Right lung (tissue), 5 donors: ENCODE measurements around the gene LAMC1. TPM values are rescaled to one million over a fixed set of nuclear protein-coding genes. Genes with fewer than 3 reads are reported as not detected.
"Not testable (repeated sequence)": the region's sequence is repeated elsewhere in the genome, so short reads cannot be mapped to it uniquely, and the experiment has no call there.

ENCODE experiments used
- DNase-seq, 2 donors: peaks; one replicate each; pipeline ENCODE4 v3.0.0-alpha.2; 2013
- polyA plus RNA-seq, 5 donors: library from polyadenylated mRNA; unstranded; fragments of 120-200 nt; gene quantifications; one replicate each; pipeline versions ENCODE4 v1.2.1 to v1.2.3, GENCODE V29; 2013; ENCODE audit warnings: inconsistent platforms in 1 of 5, low replicate concordance in 1 of 5; ENCODE audit not compliant: insufficient read length in 5 of 5, insufficient read depth in 1 of 5

LAMC1 gene
- polyA plus RNA-seq, 5 donors: 228 to 378 (median 319) TPM

DNA sequence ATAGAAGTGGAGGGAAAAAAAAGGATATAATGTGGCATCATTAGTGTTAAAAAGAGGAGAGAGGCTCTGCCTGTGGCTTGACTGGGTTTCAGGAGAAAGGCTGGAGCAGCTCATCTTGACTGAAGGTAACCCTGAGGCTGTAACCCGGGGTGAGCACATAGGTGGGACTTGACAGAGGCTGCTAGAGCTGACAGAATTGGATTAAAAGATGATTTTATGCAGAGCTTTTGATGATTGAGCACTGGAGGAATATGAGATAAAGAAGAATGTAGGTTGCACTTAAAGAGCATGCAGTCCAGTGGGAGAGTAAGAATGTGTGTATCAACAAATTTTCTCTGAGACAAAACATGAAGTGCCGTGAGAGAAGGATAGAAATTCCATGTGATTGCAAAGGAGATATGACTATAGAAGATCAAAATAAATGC, 17.3 kb downstream of the LAMC1 start:
- DNase-seq: no peak

DNA sequence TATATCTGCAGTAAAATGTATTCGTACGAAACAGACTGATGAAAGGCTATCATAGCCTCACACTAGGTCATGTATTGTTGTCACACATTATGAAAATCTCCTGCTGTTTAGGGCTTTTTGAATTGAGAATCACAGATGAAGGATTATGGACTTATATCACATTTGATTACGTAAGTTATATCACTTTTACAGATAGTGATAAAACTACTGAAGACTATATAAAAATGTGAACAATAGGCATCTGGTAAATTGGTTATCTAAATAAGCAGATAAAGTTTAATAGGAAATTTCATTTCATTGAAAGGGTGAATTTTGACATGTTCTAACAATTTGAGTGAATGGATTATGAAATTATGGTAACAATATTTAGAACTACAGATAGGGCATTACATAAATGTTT, 20.0 kb downstream of the LAMC1 start:
- no peak for DNase-seq

DNA sequence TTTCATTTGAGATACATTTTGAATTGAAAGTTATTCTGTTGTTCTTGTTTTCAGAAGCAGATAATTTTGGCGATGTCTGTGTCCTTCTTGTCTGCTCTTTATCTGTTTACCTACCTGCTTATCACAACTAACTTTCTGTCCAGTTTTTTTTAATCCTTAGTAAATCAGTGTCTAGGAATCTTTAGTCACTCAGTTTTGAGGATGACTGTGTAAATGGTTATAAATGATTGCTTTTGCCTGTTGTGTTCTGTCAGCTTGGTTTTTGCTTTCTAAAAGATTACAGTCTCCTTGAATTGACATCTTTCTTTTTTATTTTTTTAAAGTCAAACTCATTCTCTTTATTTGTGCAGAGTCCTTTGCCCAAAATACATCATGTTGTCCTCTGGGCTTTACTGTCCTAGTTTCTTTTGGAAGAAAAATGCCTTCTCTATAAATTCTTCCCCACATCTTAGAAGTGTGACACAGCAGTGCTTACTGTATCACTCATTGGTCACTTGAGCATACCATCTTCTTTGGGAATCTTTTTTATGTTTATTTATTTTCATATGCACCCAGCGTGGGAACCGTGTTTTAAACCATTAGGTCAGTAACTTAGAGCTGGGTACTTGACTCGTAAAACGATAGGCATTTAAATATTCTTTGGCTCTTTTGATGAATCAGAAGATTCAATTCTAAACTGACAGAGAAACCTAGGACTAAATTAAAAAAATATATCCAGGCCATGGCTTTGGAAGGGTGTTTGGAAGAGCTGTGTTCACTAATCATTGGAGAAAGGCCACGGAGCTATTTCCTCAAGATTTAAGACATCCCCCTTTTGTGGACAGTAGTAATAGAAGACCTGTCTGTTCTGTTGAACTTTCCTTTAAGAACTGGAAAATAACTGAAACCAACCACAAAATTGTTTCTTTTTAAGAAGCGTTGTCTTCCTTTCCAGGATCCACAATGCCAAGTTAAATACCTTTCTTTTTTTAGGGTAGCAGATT, 20.9 kb downstream of the LAMC1 start:
- DNase-seq: no peak

GRCh38 chr1:183044893-183045649, 21.9 kb downstream of the LAMC1 start:
- DNase-seq: no peak

GRCh38 chr1:183048087-183049085, 25.2 kb downstream of the LAMC1 start:
- no peak for DNase-seq

DNA sequence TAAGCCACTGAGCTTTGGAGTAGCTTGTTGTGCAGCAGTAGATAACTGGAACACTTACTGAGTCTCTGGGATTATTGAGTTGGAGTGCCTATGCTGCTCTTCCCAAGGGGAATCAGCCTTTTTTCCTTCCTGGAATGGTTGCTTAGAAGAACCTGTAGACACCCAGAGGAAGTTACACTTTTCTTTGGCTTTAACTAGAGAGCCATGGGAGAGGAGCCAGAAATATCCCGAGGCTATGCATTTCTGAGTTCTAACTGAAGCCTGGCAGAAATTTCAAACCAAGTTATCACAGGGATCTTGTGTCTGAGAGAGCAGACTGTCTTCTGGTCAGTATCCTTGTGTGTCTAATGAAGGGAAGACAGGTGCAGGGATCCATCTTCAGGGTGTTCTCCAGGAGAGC, 28.3 kb downstream of the LAMC1 start:
- no peak for DNase-seq

- no peak for DNase-seq
Measured at GRCh38 chr1:183052861-183053260, 29.6 kb downstream of the LAMC1 start.

DNA sequence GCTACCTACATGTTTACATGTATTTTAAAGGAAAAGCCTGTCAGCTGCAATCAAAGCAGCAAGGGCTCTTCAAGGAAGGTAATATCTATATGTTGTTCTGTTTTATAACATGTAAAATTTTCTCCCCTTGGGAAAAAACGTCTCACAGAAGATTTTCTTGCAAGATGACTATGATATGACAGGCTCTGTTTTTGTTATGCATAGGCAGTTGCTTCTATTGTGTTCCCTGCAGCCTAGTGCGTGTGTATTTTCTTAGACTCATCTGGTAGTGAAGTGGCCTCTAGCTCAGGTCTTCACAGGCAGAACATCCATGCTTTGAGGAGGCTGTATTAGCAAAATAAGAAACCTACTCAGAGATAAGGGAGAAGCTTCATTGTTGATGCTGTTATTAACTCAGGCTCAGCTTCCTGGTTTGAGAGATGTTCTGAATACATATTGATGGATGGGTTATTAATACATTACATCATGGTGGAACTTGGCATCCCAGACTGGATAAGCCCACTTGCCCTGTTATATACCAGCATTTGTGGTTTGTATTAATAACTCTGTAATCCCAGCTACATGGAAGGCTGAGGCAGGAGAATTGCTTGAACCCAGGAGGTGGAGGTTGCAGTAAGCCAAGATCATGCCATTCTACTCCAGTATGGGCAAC, 35.8 kb downstream of the LAMC1 start:
- DNase-seq: no peak

DNA sequence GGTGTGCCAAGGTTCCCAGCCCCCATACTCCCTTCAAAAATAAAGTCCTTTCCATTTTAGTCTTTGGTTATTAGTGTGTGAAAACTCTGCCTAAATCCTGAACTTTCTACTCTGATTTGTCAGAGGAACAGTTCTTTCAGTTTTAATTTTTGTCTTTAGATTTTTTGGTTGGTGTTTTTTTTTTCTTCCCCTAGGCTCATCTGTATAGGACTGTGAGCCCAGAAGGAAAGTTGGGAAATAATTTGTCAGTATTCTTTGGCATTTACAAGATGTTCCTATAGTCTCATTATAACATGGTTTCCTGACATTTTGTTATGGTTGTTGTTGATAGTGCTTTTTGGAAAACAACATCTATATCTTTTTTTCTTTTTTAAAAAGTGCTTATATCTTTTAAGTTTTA, 38.0 kb downstream of the LAMC1 start:
- DNase-seq: no peak

- DNase-seq: no peak
Measured at GRCh38 chr1:183063349-183063748, 40.1 kb downstream of the LAMC1 start.

DNA sequence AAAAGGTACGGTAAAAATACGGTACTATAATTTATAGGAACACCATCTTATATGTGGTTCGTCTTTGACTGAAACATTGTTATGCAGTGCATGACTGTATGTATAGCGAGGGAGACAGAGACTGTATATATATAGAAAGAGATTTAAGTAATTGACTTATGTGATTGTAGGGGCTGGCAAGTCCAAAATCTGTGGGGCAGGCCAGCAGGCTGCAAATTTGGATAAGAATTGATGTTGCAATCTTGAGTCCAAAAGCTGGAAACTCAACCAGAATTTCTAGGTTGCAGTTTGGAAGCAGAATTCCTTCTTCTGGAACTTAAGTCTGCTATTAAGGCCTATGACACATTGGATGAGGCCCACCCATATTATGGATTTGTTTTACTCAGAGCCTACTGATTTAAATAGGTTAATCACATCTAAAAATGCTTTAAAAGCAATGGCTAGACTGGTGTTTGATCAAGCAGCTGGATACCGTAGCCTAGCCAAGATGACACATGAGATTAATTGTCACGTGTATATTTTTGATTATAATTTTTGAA, 42.0 kb downstream of the LAMC1 start:
- DNase-seq: no peak

DNA sequence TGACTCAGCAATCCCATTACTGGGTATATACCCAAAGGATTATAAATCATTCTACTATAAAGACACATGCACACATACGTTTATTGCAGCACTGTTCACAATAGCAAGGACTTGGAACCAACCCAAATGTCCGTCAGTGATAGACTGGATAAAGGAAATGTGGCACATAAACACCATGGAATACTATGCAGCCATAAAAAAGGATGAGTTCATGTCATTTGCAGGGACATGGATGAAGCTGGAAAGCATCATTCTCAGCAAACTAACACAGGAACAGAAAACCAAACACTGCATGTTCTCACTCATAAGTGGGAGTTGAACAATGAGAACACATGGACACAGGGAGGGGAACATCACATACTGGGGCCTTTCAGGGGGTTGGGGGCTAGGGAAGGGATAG, 43.2 kb downstream of the LAMC1 start:
- not testable (repeated sequence) for DNase-seq

DNA sequence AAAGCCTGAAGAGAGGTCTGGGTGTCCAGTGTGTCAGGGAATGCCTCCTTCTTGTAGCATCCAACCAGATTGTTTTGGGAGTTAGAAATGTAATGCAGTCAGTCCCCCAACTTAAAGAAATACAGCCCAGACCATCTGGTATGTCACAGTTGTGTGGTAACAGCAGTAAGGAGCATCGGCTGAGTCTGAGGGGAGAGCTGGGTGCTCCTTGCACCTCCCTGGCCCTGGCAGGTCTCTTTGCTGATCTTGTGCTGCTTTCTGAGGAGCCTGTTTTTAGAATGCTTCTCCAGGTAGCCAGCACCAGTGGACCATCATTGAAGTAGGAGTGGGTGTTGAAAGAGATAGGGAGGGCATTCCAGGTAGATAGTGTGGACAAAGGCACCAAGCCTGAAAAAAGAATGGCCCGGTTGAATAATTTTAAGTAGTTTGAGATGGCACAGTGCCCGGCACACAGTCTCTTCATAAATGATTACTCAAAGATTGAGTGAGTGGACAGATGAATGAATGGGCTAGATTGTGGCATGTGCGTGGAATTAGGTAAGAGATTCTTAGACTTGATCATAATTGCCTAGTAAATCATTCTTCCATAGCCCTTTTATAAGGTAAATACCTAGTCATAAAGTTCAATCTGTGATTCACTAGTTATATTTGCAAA, 46.5 kb downstream of the LAMC1 start:
- DNase-seq: no peak

GRCh38 chr1:183070234-183070922, 47.2 kb downstream of the LAMC1 start:
- no peak for DNase-seq

GRCh38 chr1:183070923-183071618, 47.9 kb downstream of the LAMC1 start:
- no peak for DNase-seq

DNA sequence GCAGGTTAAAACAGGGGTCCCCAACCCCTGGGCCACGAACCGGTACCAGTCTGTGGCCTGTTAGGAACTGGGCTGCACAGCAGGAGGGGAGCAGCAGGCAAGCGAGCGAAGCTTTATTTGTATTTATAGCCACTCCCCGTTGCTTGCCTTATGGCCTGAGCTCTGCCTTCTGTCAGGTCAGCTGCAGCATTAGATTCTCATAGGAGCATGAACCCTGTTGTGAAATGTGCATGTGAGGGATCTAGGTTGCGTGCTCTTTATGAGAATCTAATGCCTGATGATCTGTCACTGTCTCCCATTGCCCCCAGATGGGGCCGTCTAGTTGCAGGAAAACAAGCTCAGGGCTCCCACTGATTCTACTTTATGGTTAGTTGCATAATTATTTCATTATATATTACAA, 49.4 kb downstream of the LAMC1 start:
- DNase-seq: not testable (repeated sequence)

DNA sequence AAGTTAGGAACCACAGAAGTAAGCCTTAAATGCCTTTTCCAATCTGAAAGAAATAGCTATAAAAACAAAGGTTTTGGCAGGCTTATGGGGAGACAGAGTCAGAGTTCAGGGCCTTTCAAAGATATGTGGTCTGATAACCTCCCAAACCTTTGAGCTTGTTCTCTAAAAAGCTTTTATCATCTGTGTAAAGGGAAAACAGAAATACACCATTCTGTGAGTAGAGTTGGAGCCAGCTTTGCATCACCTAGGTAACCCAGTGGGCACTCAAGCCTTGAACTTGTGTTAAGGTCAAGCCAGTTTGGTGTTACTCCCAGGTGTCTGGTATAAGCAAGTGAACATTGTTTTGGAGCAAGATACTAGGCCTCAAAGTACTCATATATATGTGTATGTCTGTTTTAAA, 50.1 kb downstream of the LAMC1 start:
- no peak for DNase-seq

DNA sequence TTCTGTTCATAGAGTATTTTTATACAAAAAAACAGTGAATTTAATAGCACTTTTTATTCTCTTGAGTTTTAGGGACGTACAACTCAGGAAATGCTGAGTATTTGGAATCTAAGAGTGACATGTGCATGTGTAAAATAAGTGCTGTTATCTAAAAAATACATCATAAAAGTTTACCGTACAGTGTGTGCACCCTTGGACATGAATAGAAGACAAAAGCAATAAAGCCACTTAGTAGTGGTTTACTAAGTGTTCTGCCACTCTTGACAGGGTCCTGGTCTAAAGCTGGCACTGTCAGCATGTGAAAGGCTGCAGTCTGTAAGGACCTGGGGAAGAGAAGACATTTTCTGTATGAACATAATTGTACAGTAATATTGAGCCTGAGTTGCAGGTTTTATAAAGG, 51.0 kb downstream of the LAMC1 start:
- DNase-seq: no peak

DNA sequence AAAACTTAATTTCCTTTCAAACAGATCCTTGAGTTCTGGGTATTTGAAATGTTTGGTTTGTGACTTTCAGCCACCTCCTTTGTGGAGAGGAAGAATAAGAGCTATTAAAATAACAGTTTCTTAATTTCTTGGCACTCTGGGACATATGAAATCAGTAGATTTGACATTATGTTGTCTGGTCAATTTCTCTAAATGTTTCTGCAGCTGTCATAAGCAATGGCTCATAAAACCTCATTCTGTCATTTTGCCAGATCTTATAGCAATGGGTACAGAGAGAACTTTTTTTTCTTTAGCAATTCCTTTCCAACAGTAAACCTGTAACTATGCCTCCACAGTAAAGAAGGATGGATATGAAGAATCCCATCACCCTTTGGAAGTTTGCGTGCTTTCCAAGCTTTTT, 52.6 kb downstream of the LAMC1 start:
- DNase-seq: no peak
